Measurements from ENCODE around the gene PMEPA1.

GRCh38 chr20:57691699-57692098 is 18.1 kb downstream of the PMEPA1 start:
- TF ChIP-seq POLR2A (IDR thresholded peaks at IDR 0.05) (no peak), CTCF (IDR thresholded peaks at IDR 0.05) (no peak)

Measured in Peyer's patch (tissue), 4 donors.